Liver (tissue), 9 donors: ENCODE results near the gene ARHGAP10. TPM values are rescaled to one million over a fixed set of nuclear protein-coding genes. Genes with fewer than 3 reads are reported as not detected.

Experiments
- DNase-seq: peaks from one replicate; pipeline ENCODE4 v3.0.0-alpha.2; 2017; ENCODE audit warnings: low spot score
- H3K27ac ChIP-seq, 2 donors: one replicate each; pipeline ENCODE4 v1.7.0; 2013; ENCODE audit warnings: inconsistent platforms in 2 of 2, low read length in 2 of 2, control low read depth in 1 of 2, low read depth in 1 of 2, mild to moderate bottlenecking in 1 of 2
- H3K27me3 ChIP-seq, 4 donors: one replicate each; pipeline versions ENCODE4 v1.6.1 to v1.7.0; 2013; ENCODE audit warnings: low read length in 3 of 4, inconsistent platforms in 1 of 4, mild to moderate bottlenecking in 1 of 4, moderate library complexity in 1 of 4; ENCODE audit not compliant: control insufficient read depth in 4 of 4, insufficient read depth in 4 of 4
- H3K36me3 ChIP-seq, 4 donors: one replicate each; pipeline versions ENCODE4 v1.6.1 to v1.7.0; 2013; ENCODE audit warnings: low read length in 3 of 4, mild to moderate bottlenecking in 3 of 4, low read depth in 1 of 4, moderate library complexity in 1 of 4; ENCODE audit not compliant: control insufficient read depth in 4 of 4, insufficient read depth in 3 of 4
- H3K4me1 ChIP-seq, 4 donors: one replicate each; pipeline versions ENCODE4 v1.6.1 to v1.7.0; 2013; ENCODE audit warnings: low read length in 3 of 4, mild to moderate bottlenecking in 3 of 4, moderate library complexity in 1 of 4; ENCODE audit not compliant: control insufficient read depth in 4 of 4, insufficient read depth in 4 of 4
- H3K4me3 ChIP-seq, 3 donors: one replicate each; pipeline versions ENCODE4 v1.6.1 to v1.7.0; 2013; ENCODE audit warnings: low read length in 3 of 3, control low read depth in 1 of 3, low read depth in 1 of 3, mild to moderate bottlenecking in 1 of 3
- H3K9ac ChIP-seq, 2 donors: one replicate each; pipeline ENCODE4 v1.7.0; 2013; ENCODE audit warnings: low read length in 2 of 2, mild to moderate bottlenecking in 2 of 2, moderate library complexity in 2 of 2, control low read depth in 1 of 2, low read depth in 1 of 2
- H3K9me3 ChIP-seq, 4 donors: one replicate each; pipeline versions ENCODE4 v1.6.1 to v1.7.0; 2013; ENCODE audit warnings: low read length in 3 of 4; ENCODE audit not compliant: control insufficient read depth in 4 of 4
- ATF3 ChIP-seq: IDR thresholded peaks from 2 replicates; pipeline ENCODE4 v1.6.1; 2016; ENCODE audit warnings: antibody characterized with exemption
- CTCF ChIP-seq: fragments of 150-350 bp; IDR thresholded peaks from 2 replicates; pipeline ENCODE4 v1.5.1; 2017; ENCODE audit warnings: improper control_type of control experiment, low read depth, low read length; ENCODE audit not compliant: missing input control
- EGR1 ChIP-seq, 2 donors: IDR thresholded peaks; 2 replicates each; pipeline ENCODE4 v1.6.1; 2016 to 2018; ENCODE audit warnings: antibody characterized with exemption in 2 of 2, low read depth in 2 of 2
- FOXA1 ChIP-seq: IDR thresholded peaks from 2 replicates; pipeline ENCODE4 v1.6.1; 2016; ENCODE audit warnings: antibody characterized with exemption
- FOXA2 ChIP-seq: IDR thresholded peaks from 2 replicates; pipeline ENCODE4 v1.6.1; 2016; ENCODE audit warnings: antibody characterized with exemption
- GABPA ChIP-seq, 2 donors: IDR thresholded peaks in 1 of 2; conservative IDR thresholded peaks in 1 of 2; 2 replicates each; pipeline ENCODE4 v1.6.1; 2016; ENCODE audit warnings: antibody characterized with exemption in 2 of 2, mild to moderate bottlenecking in 1 of 2, moderate library complexity in 1 of 2
- HNF4A ChIP-seq, 2 donors: conservative IDR thresholded peaks; 2 replicates each; pipeline ENCODE4 v1.6.1; 2016; ENCODE audit warnings: antibody characterized with exemption in 2 of 2, mild to moderate bottlenecking in 2 of 2
- HNF4G ChIP-seq: IDR thresholded peaks from 2 replicates; pipeline ENCODE4 v1.6.1; 2016; ENCODE audit warnings: antibody characterized with exemption
- JUND ChIP-seq, 2 donors: IDR thresholded peaks; 2 replicates each; pipeline ENCODE4 v1.6.1; 2016; ENCODE audit warnings: antibody characterized with exemption in 2 of 2
- NR2F2 ChIP-seq: IDR thresholded peaks from 2 replicates; pipeline ENCODE4 v1.6.1; 2016; ENCODE audit warnings: antibody characterized with exemption
- RAD21 ChIP-seq, 2 donors: IDR thresholded peaks; 2 replicates each; pipeline ENCODE4 v1.6.1; 2016; ENCODE audit warnings: antibody characterized with exemption in 2 of 2, mild to moderate bottlenecking in 2 of 2
- RXRA ChIP-seq, 2 donors: IDR thresholded peaks; 2 replicates each; pipeline ENCODE4 v1.6.1; 2017 to 2018; ENCODE audit warnings: antibody characterized with exemption in 2 of 2, mild to moderate bottlenecking in 1 of 2
- SP1 ChIP-seq: IDR thresholded peaks from 2 replicates; pipeline ENCODE4 v1.6.1; 2018; ENCODE audit warnings: antibody characterized with exemption, mild to moderate bottlenecking
- TAF1 ChIP-seq: conservative IDR thresholded peaks from 2 replicates; pipeline ENCODE4 v1.6.1; 2016; ENCODE audit warnings: antibody characterized with exemption, mild to moderate bottlenecking
- WGBS: extraction: QIAGEN DNeasy Blood & Tissue Kit; methylation state at CpG from one replicate; pipeline ENCODE4 v1.1.7; 2013; 5-methylcytosine and 5-hydroxymethylcytosine counted together
- polyA plus RNA-seq, 2 donors: library from polyadenylated mRNA; stranded (reverse) in 1 of 2; unstranded in 1 of 2; fragments of 200-250 nt in 1 of 2; fragments of >200 nt in 1 of 2; fragmentation: Nextera tagmentation in 1 of 2; extraction: Ambion mirVana in 1 of 2; gene quantifications; one replicate each; pipeline versions ENCODE4 v1.2.1 to v1.2.3, GENCODE V29; 2013 to 2015
- total RNA-seq, 2 donors: library from RNA; depleted of rRNA; stranded (reverse); fragments of >200 nt; gene quantifications; one replicate each; pipeline ENCODE4 v1.2.3, GENCODE V29; 2014
- TF ChIP-seq, protein P1 (sequence below): IDR thresholded peaks from 2 replicates; pipeline ENCODE4 v1.6.1; 2016; ENCODE audit warnings: antibody characterized with exemption, mild to moderate bottlenecking
- TF ChIP-seq, protein P2 (sequence below): IDR thresholded peaks from 2 replicates; pipeline ENCODE4 v1.6.1; 2016; ENCODE audit warnings: antibody characterized with exemption
- TF ChIP-seq, protein P3 (sequence below): IDR thresholded peaks from 2 replicates; pipeline ENCODE4 v1.6.1; 2016; ENCODE audit warnings: antibody characterized with exemption
- donor health status: healthy.
- donor health status: healthy.
- donor health status: healthy.
- donor health status: healthy.
- donor health status: healthy.

Gene ARHGAP10
- total and polyA plus RNA-seq, 4 donors: 1.5 to 13.0 (median 4.3) TPM

GRCh38 chr4:147913137-147913536 lies 181.2 kb downstream of the ARHGAP10 start (continued):
- no peak for TF ChIP-seq HNF4G
- TF ChIP-seq TAF1: no peak
- TF ChIP-seq, protein P1, sequence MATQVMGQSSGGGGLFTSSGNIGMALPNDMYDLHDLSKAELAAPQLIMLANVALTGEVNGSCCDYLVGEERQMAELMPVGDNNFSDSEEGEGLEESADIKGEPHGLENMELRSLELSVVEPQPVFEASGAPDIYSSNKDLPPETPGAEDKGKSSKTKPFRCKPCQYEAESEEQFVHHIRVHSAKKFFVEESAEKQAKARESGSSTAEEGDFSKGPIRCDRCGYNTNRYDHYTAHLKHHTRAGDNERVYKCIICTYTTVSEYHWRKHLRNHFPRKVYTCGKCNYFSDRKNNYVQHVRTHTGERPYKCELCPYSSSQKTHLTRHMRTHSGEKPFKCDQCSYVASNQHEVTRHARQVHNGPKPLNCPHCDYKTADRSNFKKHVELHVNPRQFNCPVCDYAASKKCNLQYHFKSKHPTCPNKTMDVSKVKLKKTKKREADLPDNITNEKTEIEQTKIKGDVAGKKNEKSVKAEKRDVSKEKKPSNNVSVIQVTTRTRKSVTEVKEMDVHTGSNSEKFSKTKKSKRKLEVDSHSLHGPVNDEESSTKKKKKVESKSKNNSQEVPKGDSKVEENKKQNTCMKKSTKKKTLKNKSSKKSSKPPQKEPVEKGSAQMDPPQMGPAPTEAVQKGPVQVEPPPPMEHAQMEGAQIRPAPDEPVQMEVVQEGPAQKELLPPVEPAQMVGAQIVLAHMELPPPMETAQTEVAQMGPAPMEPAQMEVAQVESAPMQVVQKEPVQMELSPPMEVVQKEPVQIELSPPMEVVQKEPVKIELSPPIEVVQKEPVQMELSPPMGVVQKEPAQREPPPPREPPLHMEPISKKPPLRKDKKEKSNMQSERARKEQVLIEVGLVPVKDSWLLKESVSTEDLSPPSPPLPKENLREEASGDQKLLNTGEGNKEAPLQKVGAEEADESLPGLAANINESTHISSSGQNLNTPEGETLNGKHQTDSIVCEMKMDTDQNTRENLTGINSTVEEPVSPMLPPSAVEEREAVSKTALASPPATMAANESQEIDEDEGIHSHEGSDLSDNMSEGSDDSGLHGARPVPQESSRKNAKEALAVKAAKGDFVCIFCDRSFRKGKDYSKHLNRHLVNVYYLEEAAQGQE: no peak
- TF ChIP-seq GABPA (IDR thresholded peaks at IDR 0.05 in 1 of 2, conservative IDR thresholded peaks at IDR 0.05 in 1 of 2): no peak

DNA sequence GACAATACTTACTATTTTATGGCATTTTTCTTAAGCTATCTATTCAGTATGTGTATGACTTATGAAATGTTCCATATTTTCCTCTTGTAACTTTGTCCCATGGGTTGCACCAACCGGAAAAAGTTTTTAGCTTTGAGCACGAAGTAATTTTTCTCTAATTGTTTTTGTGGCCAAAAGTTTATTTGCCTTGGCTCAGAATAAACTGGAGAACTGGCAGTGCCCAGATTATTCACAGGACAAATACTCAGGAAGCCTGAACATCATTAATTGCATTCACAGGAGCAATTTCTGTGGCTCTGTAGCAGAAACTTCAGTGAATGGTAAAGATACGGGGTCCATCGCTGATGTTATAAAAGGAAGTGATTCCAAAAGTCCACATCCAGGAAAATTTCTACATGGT lies 184.5 kb downstream of the ARHGAP10 start:
- no peak for DNase-seq
- Histone ChIP-seq H3K9ac (no peak overlapping the region), H3K4me3 (no peak overlapping the region), H3K9me3 (no peaks in the 10 kb centered on the region), H3K36me3 (no peaks in the 10 kb centered on the region), H3K4me1 (peaks cover 0 to 6% (median 0%) of the 10 kb centered on the region in 4 donors), H3K27ac (no peak overlapping the region), H3K27me3 (no peaks in the 10 kb centered on the region)
- 43% methylated on average over 4 of the region's 4 CpGs for WGBS
- TF ChIP-seq HNF4G (no peak), NR2F2 (no peak), HNF4A (conservative IDR thresholded peaks at IDR 0.05) (peak in 1 of 2 donors; percentile 4)

DNA sequence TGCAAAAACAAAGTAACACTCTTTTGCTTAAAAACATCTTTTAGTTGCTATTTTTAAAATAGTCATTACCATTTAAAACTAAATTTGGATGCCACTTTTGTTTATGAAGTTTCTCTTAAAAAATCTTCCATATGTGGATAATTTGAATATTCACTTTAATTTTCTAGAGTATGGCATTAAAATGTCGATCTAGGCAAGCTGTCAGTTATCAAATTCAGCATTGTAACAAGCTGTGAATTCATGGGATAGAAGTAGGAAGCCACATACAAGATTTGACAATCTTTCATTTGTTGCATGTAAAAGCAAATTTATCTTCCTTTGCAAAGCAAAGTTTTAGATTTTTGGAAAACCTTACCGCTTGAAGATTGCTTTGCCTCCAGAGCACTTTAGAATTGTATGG lies 191.5 kb downstream of the ARHGAP10 start:
- Histone ChIP-seq H3K36me3 (no peaks in the 10 kb centered on the region), H3K4me1 (no peaks in the 10 kb centered on the region), H3K4me3 (no peak overlapping the region), H3K27ac (no peak overlapping the region), H3K9ac (no peak overlapping the region), H3K27me3 (no peaks in the 10 kb centered on the region), H3K9me3 (no peaks in the 10 kb centered on the region)
- no peak for DNase-seq
- 93% methylated on average over 2 of the region's 2 CpGs for WGBS
- no peak for TF ChIP-seq FOXA1
- TF ChIP-seq RAD21 (IDR thresholded peaks at IDR 0.05): no peak
- TF ChIP-seq HNF4A (conservative IDR thresholded peaks at IDR 0.05): no peak
- TF ChIP-seq, protein P1: no peak
- TF ChIP-seq CTCF: no peak
- TF ChIP-seq JUND (IDR thresholded peaks at IDR 0.05): no peak
- TF ChIP-seq, protein P2, sequence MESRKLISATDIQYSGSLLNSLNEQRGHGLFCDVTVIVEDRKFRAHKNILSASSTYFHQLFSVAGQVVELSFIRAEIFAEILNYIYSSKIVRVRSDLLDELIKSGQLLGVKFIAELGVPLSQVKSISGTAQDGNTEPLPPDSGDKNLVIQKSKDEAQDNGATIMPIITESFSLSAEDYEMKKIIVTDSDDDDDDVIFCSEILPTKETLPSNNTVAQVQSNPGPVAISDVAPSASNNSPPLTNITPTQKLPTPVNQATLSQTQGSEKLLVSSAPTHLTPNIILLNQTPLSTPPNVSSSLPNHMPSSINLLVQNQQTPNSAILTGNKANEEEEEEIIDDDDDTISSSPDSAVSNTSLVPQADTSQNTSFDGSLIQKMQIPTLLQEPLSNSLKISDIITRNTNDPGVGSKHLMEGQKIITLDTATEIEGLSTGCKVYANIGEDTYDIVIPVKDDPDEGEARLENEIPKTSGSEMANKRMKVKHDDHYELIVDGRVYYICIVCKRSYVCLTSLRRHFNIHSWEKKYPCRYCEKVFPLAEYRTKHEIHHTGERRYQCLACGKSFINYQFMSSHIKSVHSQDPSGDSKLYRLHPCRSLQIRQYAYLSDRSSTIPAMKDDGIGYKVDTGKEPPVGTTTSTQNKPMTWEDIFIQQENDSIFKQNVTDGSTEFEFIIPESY: no peak
- TF ChIP-seq RXRA (IDR thresholded peaks at IDR 0.05): no peak
- no peak for TF ChIP-seq FOXA2
- no peak for TF ChIP-seq SP1
- TF ChIP-seq HNF4G: no peak
- no peak for TF ChIP-seq GABPA (IDR thresholded peaks at IDR 0.05 in 1 of 2, conservative IDR thresholded peaks at IDR 0.05 in 1 of 2)
- TF ChIP-seq TAF1: no peak
- no peak for TF ChIP-seq EGR1 (IDR thresholded peaks at IDR 0.05; ENCODE audit: low read depth in 2 of 2)
- TF ChIP-seq ATF3: no peak
- TF ChIP-seq, protein P3, sequence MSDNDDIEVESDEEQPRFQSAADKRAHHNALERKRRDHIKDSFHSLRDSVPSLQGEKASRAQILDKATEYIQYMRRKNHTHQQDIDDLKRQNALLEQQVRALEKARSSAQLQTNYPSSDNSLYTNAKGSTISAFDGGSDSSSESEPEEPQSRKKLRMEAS: no peak
